GM04503 (cell line): Measurements from ENCODE around the gene LRRC37A2.
"Not testable (repeated sequence)": the region's sequence is repeated elsewhere in the genome, so short reads cannot be mapped to it uniquely, and the experiment has no call there.

Experiments
- DNase-seq: peaks from one replicate; pipeline ENCODE4 v3.0.0-alpha.2; 2012; ENCODE audit warnings: low read depth

Gene LRRC37A2

DNA sequence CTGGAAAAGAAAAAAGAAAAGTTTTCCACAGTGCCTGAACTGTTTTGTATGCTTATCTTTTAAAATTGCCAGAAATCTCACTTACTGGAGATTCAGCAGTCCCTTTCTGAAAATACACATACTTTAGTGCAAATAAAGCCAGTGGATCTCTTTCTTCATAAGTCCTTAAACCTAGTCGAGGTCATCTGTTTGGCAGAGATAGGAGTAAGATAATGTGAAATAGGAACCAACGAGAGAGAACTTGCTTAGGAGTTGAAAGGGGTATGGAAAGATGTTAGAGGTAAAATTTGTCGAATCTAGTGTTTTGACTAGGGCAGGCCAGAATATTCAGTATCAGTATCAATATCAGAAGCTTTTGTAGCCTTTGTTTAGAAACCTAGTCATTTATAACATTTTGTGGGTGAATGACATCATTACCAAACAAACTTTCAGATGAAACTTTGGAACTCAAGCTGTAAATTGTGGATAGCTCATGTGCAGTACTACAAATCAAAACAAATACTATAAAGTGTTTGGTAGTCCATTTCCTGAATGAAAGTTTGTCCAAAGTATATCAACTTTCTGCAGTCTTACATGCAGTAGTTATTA lies 86.2 kb downstream of the LRRC37A2 start:
- DNase-seq: not testable (repeated sequence)

DNA sequence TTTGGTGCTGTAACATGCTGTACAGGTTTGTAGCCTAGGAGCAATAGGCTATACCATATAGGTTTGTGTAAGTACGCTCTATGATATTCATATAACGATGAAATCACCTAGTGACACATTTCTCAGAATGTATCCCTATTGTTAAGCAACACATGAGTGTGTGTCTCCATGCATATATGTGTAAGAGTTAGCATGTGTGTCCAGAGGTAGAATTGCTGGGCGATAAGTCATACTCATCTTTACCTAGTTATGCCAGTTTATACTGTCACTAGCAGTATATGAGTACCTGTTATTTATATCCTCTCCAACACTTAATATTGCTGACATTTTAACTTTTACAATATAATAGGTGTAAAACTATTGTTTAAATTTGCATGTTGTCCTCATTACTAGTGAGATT lies 88.5 kb downstream of the LRRC37A2 start:
- not testable (repeated sequence) for DNase-seq

DNA sequence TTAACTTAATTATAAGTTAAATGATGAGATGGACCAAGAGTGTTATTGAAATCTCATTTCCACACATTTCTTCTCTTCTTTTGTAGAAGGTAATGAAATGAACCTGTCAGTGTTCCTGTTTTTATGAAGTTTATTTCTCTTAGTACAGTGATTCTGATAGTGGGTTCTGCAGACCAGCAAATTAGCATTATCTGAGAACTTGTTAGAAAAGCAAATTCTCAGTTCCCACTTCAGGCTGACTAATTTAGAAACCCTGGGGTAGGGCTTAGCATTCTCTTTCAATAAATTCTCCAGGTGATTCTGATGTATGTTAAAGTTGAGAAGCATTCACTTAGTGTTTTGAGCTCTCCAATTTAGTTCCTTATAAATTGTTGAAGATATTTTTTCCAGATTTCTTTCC lies 90.9 kb downstream of the LRRC37A2 start:
- not testable (repeated sequence) for DNase-seq
